ENCODE measurements around the gene PPP1R11.
"Not testable (repeated sequence)": the region's sequence is repeated elsewhere in the genome, so short reads cannot be mapped to it uniquely, and the experiment has no call there.

Gene PPP1R11, protein sequence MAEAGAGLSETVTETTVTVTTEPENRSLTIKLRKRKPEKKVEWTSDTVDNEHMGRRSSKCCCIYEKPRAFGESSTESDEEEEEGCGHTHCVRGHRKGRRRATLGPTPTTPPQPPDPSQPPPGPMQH

GRCh38 chr6:30066577-30067459, at the start of gene PPP1R11:
Gene PPP1R11 (plus strand): TSS chr6:30067198. CDS start chr6:30067411, 213 bp downstream.
- peak; percentile 99 for DNase-seq (ENCODE audit: low read depth)

DNA sequence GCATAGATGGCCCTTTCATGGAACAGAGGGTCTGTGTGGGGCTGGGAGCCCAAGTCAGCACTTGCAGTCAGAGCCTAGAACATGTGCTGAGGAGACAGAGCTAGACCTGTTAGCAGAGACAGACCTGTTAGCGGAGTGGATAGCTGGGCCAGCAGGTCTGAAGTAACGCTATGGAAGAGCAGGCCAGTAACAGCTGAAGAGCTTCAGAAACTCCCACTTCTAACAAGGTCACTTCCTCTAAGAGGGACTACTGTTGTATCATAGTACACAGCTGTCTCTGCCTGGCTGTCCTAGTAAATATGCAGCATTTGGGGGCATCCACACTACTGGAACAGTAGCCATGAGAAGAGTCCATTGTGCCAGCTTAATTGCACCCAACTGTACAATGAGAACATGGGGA, 47.2 kb upstream of the PPP1R11 start:
- DNase-seq (ENCODE audit: low read depth): no peak

DNA sequence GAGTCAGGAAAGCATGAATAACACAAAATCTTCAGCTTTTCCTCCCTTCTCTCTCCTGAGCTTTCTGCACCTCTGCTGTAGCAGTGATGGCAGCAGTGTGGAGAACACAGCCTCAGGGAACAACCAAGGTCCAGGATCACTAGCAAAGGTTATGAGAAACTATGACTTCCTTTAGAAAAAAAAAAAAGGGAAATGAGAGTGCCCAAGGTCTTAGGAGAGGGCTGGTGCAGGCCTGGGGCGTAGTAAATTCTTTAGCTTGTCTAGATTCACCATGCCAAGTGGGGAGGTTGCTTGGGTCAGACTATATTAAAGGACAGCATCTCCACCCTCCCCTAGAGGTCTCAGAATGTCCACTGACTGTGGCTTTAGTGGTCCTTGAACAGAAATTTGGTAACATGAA, 46.4 kb upstream of the PPP1R11 start:
- no peak for DNase-seq (ENCODE audit: low read depth)

DNA sequence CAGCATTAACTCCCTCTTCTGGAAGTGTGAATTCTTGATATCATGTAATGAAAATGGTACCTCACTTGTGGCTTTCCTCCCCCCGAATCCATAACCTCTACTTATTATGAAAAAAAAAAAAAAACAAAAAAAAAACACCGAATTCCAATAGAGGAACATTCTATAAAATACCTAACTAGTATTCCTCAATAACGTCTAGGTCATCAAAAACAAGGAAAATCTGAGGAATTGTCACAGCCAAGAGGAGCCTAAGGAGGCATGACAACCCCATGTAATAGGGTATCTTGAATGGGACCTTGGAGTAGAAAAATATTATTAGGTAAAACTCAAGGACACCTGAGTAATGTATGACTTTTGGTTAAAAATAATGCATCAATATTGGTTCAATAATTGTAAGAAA, 44.8 kb upstream of the PPP1R11 start:
- no peak for DNase-seq (ENCODE audit: low read depth)

DNA sequence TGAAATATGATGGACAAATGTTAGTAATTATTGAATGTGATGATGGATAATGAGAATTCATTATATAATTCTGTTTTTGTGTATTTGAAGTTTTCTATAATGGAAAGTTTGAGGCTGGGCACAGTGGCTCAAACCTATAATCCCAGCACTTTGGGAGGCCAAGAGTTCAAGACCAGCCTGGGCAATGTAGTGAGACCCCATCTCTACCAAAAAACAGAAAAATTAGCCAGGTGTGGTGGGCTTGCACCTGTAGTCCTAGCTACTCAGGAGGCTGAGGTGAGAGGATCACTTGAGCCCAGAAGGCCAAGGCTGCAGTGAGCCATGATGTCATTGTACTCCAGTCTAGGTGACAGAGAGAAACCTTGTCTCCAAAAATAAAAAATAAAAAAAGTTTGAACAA, 44.3 kb upstream of the PPP1R11 start:
- not testable (repeated sequence) for DNase-seq (ENCODE audit: low read depth)

DNA sequence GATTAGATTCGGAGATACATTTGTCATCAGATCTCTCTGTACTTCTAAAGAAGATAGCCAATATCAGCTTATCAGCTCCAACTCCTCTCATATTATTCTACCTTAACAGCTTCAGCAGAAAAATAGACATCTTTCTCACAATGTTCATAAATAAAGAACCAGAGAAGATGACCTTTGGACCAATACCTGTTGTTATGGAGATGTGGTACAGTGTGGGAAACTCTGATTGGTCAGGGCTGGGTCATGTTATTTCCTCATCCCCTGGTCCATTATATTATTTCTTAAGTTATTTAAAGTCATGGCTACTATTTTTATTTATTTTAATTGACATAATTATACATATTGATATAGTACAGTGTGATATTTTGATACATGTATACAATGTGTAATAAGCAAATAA, 41.8 kb upstream of the PPP1R11 start:
- no peak for DNase-seq (ENCODE audit: low read depth)

GRCh38 chr6:30029588-30029987, 37.4 kb upstream of the PPP1R11 start:
- no peak for DNase-seq (ENCODE audit: low read depth)

- DNase-seq (ENCODE audit: low read depth): no peak
Observed at GRCh38 chr6:30031381-30031780, 35.6 kb upstream of the PPP1R11 start.

- DNase-seq (ENCODE audit: low read depth): peak; percentile 94
Observed at GRCh38 chr6:30033440-30033839, 33.6 kb upstream of the PPP1R11 start.

DNA sequence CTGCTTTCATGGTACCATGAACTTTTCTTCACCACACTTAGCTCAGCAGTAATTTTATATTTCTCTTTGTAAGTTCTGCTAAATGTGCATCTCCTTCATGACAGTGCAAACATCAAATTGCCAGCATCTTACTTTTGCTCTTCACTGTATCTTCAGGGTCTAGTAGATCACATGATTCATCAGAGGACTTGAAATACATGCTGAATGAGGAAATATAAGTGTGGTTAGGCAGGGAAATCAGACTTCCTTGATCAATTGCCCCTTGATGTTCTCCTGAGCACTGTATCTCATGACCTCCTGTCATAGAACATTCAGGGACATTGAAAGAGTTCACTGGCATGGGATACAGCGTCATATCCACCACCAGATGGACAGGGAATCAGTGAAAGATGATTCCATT, 31.2 kb upstream of the PPP1R11 start:
- DNase-seq (ENCODE audit: low read depth): no peak

DNA sequence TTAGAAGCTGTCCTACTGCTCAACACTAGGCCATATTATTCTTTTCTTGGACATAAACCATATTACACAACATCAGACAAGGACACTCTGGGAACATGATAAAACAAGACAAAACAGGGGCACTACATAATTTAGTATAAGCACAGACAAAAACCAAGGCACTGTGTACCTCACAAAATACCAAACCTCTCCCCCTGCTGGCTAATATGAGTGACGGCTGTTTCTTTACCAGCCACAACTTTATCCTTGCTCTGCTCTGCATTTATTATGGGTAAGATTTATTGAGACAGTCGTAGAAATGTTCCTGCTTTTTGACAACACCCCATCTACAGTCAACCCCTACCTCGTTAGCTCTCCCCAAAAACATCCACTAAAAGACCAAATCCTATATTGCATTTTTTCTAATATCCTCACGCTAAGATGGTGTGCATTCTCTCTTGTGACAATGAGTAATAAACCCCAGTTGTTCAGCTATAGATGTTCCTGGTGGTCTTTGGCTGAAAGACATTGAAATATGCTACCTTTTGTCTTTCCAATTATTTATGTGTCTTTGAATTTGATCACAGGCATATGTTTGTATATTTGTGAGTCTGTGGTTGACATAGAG, 29.7 kb upstream of the PPP1R11 start:
- DNase-seq (ENCODE audit: low read depth): peak; percentile 38

DNA sequence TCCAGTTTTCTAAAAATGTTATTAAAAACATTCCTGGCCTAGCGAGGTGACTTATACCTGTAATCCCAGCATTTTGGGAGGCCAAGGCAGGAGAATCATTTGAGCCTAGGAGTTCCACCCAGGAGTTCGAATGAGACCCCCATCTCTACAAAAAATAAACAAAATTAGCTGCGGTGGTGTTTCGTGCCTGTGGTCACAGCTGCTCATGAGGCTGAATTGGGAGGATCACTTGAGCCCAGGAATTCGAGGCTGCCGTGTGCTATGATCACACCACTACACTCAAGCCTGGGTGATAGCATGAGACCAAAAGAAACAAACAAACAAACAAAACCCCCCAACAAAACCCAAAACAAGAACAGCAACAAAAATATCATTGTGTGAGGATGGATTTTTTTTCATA, 25.8 kb upstream of the PPP1R11 start:
- DNase-seq (ENCODE audit: low read depth): no peak

DNA sequence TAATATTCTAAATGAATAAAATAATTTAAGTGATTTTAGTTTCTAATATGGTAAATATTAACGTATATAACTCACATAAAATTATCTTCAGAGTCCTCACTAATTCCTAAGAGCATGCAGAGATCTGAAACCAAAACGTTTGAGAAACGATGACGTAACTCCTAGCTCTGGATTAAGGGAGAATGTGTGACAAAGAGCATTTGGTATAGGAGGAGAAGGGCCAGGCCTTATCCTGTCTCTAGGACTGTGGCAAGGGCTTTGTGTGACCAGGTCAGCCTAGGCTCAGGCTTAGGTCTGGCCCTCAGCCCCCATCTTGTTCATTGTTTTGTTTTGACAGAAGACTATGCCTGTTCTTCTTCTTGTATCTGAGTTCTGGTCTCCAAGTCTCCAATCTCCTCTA, 25.2 kb upstream of the PPP1R11 start:
- DNase-seq (ENCODE audit: low read depth): peak; percentile 41

- DNase-seq (ENCODE audit: low read depth): no peak
Observed at GRCh38 chr6:30042476-30042875, 24.5 kb upstream of the PPP1R11 start.

DNA sequence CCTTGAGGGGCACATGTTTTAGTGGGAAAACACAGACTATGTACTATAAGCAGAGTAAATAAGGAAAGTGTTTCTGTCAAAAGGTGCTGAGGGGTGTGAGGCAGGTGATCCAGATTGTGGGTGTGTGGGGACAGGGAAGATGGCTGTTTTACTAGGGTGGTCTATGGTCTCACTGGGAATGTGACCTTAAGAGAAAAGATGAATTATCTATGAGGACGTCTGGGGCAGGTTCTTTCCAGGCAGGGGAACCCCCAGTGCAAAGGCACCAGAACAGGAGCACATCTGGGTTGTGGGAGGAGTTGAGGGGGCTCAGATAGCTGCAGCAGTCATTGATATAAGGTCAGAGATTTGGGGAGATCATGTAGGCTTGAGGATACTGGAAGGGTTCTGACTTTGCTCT, 24.1 kb upstream of the PPP1R11 start:
- DNase-seq (ENCODE audit: low read depth): no peak

- DNase-seq (ENCODE audit: low read depth): no peak
Observed at GRCh38 chr6:30043744-30044143, 23.3 kb upstream of the PPP1R11 start.

- peak; percentile 73 for DNase-seq (ENCODE audit: low read depth)
Observed at GRCh38 chr6:30044630-30045029, 22.4 kb upstream of the PPP1R11 start.

DNA sequence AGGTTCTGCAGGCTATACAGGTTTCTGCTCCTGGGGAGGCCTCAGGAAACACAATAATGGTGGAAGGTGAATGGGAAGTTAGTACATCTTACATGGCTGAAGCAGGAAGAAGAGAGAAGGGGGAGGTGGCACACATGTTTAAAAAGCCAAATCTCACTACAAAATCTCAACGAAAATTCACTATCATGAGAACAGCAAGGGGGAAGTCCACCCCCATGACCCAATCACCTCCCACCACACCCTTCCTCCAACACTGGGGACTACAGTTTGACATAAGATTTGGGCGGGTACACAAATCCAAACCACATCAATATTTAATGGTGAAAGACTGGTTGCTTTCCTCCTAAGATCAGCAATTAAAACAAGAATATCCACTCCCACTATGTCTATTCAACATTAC, 19.8 kb upstream of the PPP1R11 start:
- DNase-seq (ENCODE audit: low read depth): no peak

DNA sequence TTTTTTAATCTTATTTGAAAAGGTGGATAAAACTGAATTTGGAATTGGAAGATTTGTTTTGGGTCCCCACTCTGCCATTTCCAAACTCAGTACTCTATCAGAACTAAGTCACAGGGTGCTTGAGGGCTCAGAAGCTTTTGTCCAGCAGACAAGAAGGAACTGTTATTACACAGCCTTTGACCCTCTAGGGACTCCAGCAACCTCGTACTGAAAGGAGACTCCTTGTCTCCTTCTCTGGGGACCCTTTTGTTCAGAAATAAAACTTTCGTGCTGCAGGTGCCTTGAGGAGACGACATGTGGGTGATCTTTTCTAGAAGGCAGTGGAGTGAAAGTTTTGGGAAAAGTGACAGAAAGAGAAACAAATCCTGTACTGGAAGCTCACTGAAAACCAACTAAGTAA, 13.3 kb upstream of the PPP1R11 start:
- DNase-seq (ENCODE audit: low read depth): no peak

DNA sequence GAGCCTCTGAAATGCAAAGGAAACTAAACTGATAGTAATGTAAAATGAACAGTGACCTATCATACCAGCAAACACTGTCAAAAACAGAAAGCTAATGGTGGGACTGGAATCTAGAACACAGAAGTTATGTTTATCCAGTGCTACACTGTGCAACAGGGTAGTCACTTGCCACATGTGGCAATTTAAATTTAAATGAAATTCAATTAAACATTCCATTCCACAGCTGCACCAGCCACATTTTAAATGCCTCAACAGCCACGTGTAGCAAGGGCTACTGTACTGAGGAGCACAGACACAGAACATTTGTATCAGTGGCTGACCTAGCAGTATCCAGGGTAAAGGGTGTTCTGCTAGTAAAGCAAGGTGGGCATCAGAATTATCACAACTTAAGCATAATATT, 11.5 kb upstream of the PPP1R11 start:
- no peak for DNase-seq (ENCODE audit: low read depth)

DNA sequence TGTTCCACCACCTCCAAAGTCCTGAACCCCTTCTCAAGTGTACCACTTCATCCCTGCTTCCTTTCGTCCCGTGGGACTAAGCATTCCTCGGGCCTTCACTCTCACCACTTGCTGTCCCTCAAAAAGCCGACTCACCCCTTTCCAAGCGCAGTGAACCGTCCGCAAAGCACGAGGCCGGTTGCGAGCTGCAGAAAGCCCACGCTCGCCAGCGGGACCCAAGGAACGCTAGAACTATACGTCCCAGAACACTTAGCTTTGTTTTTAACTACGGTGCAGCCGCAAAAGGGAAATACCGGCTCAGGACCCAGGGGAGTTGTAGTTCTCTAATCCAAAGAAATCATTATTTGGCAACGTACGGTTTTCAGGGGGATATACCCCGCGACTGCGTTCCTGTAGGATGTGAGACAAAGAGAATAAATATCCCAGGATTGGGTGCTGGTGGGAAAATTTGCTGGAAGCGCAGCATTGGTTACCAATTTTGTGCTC, 6.3 kb upstream of the PPP1R11 start:
- peak; percentile 48 for DNase-seq (ENCODE audit: low read depth)

DNA sequence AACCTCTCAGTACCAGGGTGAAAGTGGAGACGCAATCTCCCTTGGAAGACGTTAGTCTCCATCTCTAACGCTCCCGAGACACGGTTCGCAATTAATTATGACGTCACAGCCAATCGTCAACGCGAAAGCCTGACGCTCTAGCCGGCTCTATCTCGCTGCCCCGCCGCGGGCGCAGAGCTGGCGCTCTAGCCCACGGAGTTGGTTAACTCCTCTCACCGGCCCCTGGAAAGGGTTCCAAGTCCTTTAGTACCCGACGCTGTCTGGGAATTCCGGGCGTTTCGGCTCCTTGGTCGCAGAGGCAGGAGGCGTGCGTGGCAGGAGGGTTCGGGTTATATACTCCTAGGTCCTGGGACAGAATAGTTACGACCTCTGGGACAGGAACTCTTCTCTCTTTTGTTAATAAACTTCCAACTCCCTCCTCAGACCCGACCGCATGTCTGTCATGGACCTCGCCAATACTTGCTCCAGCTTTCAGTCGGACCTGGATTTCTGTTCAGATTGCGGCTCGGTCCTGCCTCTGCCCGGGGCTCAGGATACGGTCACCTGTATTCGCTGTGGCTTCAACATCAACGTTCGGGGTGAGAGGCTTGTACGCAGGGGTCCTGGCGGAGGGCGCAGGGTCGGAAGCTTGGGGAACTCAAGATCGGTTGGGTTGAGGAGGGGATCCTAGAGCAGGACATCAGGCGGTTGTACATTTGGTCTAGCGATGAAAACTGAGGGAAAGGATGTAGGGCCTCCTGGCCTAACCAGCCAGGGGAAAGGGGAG, 5.7 kb upstream of the PPP1R11 start, which contains the start of gene POLR1H:
TSS of gene POLR1H (plus strand) at position 174 of the 766 bp plus-strand sequence. CDS start at position 434, 260 bp downstream.
- peak; percentile 95 for DNase-seq (ENCODE audit: low read depth)

All from amniotic epithelial cell (primary cell).